ENCODE data around the gene UTRN. TPM values are rescaled to one million over a fixed set of nuclear protein-coding genes. Genes with fewer than 3 reads are reported as not detected.
A peak's percentile ranks its signal among the peaks of the same experiment; 100 is the strongest.

Gene UTRN
- total RNA-seq, 4 donors from 2014 or later, result 383 to 473 (median 415) TPM

DNA sequence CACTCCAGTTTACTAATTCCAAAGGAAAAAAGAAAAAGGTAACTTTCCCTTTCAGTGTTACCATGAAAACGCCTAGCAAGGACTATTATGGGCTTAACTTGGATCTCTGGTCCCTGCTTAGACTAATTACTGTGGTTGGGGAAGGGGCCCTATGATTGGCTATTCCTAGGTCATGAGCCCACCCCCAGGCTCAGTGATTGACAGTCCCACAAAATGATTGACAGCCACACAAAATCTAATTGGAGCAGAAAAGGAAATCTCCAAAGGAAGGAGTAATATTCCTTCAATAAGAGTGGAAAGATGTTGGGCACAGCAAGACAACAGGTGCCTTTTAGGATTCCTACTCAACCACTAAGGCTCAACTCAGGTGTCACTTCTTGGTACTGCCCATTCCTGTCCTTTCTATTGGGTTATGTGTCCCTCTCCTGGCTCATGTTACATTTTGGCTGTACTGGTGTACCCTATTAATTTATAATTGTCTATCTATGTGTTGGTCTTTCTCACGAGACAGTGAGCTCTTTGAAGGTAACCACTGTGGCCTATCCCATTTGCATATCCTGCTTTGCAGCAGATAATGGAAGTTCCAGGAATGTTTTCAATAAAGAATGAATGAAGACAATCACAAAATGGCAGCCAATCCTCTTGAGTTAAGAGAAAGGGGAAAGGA, 5.5 kb upstream of the UTRN start:
- Histone ChIP-seq H3K4me1 (peaks cover 0 to 8% of the 10 kb centered on the region in 2 donors), H3K4me3 (replicated peaks in 1 of 3) (no peak overlapping the region), H3K27ac (no peak overlapping the region), H3K27me3 (no peaks in the 10 kb centered on the region), H3K9me3 (no peaks in the 10 kb centered on the region), H3K36me3 (no peaks in the 10 kb centered on the region)
- DNase-seq, result no peak
- intact Hi-C loops (cut with DNase I), result loop anchor here (10.0 kb wide), 2 partner anchors 55 to 195 kb away; no protein-coding TSS in a partner anchor
- TF ChIP-seq, protein P1, sequence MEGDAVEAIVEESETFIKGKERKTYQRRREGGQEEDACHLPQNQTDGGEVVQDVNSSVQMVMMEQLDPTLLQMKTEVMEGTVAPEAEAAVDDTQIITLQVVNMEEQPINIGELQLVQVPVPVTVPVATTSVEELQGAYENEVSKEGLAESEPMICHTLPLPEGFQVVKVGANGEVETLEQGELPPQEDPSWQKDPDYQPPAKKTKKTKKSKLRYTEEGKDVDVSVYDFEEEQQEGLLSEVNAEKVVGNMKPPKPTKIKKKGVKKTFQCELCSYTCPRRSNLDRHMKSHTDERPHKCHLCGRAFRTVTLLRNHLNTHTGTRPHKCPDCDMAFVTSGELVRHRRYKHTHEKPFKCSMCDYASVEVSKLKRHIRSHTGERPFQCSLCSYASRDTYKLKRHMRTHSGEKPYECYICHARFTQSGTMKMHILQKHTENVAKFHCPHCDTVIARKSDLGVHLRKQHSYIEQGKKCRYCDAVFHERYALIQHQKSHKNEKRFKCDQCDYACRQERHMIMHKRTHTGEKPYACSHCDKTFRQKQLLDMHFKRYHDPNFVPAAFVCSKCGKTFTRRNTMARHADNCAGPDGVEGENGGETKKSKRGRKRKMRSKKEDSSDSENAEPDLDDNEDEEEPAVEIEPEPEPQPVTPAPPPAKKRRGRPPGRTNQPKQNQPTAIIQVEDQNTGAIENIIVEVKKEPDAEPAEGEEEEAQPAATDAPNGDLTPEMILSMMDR (IDR thresholded peaks at IDR 0.05), result no peak
- TF ChIP-seq POLR2A (IDR thresholded peaks at IDR 0.05), result no peak
- WGBS, 2 donors, result 95 to 96% methylated on average over 2 of the region's 2 CpGs

DNA sequence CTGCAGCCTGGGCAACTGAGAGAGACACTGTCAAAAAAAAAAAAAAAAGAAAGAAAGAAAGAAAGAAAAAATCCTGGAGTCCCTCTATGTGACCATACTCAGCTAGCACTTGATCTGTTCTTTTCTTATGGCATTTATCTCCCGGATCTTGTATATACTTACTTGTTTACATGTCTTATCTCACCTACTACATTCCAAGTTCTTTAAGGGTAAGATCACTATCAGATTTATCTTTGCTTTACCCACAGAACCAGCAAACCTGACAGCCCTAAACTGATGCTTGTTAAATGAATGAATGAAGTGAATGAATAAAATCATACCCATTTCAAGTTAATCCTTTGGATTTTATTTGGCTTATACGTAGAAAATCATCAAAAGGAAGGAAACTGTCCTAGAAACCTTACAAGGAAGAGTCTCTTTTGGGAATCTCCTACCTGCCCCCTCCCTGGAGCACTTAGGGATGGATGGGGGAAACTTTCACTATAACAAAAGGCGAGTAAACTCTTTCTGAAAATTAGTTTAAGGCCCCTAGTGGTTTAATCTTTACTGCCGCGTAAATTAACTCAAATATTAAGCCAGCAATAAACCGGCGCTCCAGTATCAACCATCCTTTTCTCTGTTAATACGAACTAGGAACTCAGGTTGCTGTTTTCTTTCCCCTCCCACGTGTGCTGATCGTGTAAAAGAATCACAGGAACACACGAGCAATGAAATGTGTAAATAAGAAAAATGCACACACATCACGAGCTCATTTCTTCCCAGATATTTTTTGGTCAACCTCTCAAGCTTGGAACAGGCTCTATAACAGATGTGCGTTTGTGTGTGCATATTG, 1.3 kb upstream of the UTRN start:
- Histone ChIP-seq H3K36me3 (no peaks in the 10 kb centered on the region), H3K9me3 (no peaks in the 10 kb centered on the region), H3K4me1 (peaks cover 10 to 15% of the 10 kb centered on the region in 2 donors), H3K27ac (peak overlapping the region in 2 of 3 donors; percentile 98 to 99), H3K27me3 (no peaks in the 10 kb centered on the region), H3K4me3 (replicated peaks in 1 of 3) (peak overlapping the region; percentile 67 to 83 (median 70))
- TF ChIP-seq, protein P1 (IDR thresholded peaks at IDR 0.05), result peak in 2 of 6 experiments; percentile 5 to 15
- TF ChIP-seq POLR2A (IDR thresholded peaks at IDR 0.05), result no peak
- WGBS, 2 donors, result 13 to 16% methylated on average over 13 of the region's 13 CpGs
- intact Hi-C loops (cut with DNase I), result loop anchor here (10.0 kb wide), 2 partner anchors 51 to 191 kb away; no protein-coding TSS in a partner anchor
- DNase-seq, result no peak

DNA sequence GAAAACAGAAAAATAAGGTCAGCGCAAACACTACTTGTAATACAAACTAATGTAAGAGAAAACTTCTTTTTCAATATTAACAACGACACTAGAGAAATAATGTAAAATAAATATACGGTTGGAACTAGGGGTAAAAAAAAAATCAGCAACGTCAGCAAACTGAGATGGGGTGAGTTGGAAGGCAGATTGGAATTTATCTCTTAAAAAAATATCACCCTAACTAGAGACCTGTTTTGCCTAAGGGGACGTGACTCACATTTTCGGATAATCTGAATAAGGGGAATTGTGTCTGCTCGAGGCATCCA, 705 bp upstream of the UTRN start:
- peak overlapping the region; percentile 88 to 99 (median 98) for H3K27ac ChIP-seq
- H3K27me3 ChIP-seq, result no peaks in the 10 kb centered on the region
- TF ChIP-seq POLR2A (IDR thresholded peaks at IDR 0.05), result no peak
- TF ChIP-seq, protein P1 (IDR thresholded peaks at IDR 0.05), result no peak
- 1 to 3% methylated on average over 7 of the region's 7 CpGs for WGBS, 2 donors
- intact Hi-C loops (cut with DNase I), result loop anchor here (10.0 kb wide), 2 partner anchors 50 to 190 kb away; no protein-coding TSS in a partner anchor
- no peaks in the 10 kb centered on the region for H3K36me3 ChIP-seq
- H3K4me3 ChIP-seq (replicated peaks in 1 of 3), result peak overlapping the region; percentile 67 to 83 (median 70)
- peaks cover 10 to 15% of the 10 kb centered on the region in 2 donors for H3K4me1 ChIP-seq
- no peak for DNase-seq
- no peaks in the 10 kb centered on the region for H3K9me3 ChIP-seq

DNA sequence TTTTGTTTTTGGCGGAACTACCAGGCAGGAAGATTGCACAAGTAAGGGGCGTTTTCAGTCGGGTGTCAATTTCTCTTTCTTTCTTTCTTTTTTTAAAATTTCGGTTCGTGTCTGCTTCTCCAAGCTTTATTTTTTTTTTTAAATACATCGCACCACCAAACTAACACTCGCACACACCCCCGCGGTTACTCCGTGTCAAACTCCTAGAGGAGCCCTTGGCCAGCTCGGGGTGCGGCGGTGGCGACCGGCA, 338 bp downstream of the UTRN start:
- Histone ChIP-seq H3K4me1 (peaks cover 10 to 15% of the 10 kb centered on the region in 2 donors), H3K36me3 (no peaks in the 10 kb centered on the region), H3K4me3 (replicated peaks in 1 of 3) (peak overlapping the region; percentile 67 to 83 (median 70)), H3K27ac (peak overlapping the region; percentile 88 to 99 (median 98)), H3K27me3 (no peaks in the 10 kb centered on the region), H3K9me3 (no peaks in the 10 kb centered on the region)
- TF ChIP-seq, protein P1 (IDR thresholded peaks at IDR 0.05), result peak in 1 of 6 experiments; percentile 7
- TF ChIP-seq POLR2A (IDR thresholded peaks at IDR 0.05), result no peak
- WGBS, 2 donors, result 0 to 1% methylated on average over 15 of the region's 15 CpGs
- no peak for DNase-seq
- intact Hi-C loops (cut with DNase I), result loop anchor here (10.0 kb wide), 2 partner anchors 49 to 189 kb away; no protein-coding TSS in a partner anchor

Data from thyroid gland (tissue), 4 donors.